Measurements from ENCODE around the gene TEDDM1. TPM values are rescaled to one million over a fixed set of nuclear protein-coding genes. Genes with fewer than 3 reads are reported as not detected.

TEDDM1 gene
- polyA plus RNA-seq, 1 donor (not counting 4 experiments of a cell fraction or from before 2014, with no cell fraction given) = not detected

DNA sequence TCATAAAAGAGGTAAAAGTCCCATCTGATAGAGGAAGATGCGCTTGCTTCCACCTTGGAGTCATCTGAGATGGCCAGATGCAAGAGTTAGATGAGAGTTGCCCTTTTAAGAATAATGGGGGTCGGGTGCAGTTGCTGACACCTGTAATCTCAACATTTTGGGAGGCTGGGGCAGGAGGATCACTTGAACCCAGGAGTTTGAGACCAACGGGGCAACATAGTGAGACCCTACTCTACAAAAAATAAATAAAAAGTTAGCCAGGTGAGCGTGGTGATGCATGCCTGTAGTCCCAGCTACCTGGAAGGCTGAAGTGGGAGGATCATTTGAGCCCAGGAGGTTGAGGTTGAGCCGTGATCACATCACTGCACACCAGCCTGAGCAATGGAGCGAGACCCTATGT lies 13.5 kb upstream of the TEDDM1 start:
- dilution Hi-C loops (cut with MboI; ENCODE audit: extremely low pct_ligation_motif_present, low sequenced_read_pairs) = no loop called here
- Histone ChIP-seq H3K9me3 (ENCODE audit: control insufficient read depth, low read depth, low read length) (no peaks in the 10 kb centered on the region), H3K4me3 (ENCODE audit: control insufficient read depth in 2 of 3, extremely low read depth in 1 of 3, insufficient read depth in 2 of 3, low read depth in 1 of 3, low read length in 3 of 3) (no peak overlapping the region), H3K4me1 (ENCODE audit: control insufficient read depth, extremely low read depth, insufficient read depth, low read length) (no peaks in the 10 kb centered on the region), H3K27me3 (ENCODE audit: control insufficient read depth, extremely low read depth, insufficient read depth, low read length) (peaks cover 5% of the 10 kb centered on the region), H3K4me2 (ENCODE audit: control insufficient read depth, extremely low read depth, insufficient read depth, low read depth, low read length) (no peak overlapping the region), H3K27ac (ENCODE audit: control insufficient read depth, insufficient read depth, low read length) (no peak overlapping the region), H3K36me3 (ENCODE audit: control insufficient read depth in 2 of 2, extremely low read depth in 1 of 2, insufficient read depth in 2 of 2, low read length in 2 of 2) (no peaks in the 10 kb centered on the region), H2AFZ (ENCODE audit: control insufficient read depth, low read length) (no peak overlapping the region), H3K9me1 (ENCODE audit: control insufficient read depth, extremely low read depth, insufficient read depth, low read length) (no peaks in the 10 kb centered on the region), H3K79me2 (ENCODE audit: control insufficient read depth, insufficient read depth, low read length) (no peaks in the 10 kb centered on the region), H4K20me1 (ENCODE audit: control insufficient read depth, extremely low read depth, insufficient read depth, low read length) (no peaks in the 10 kb centered on the region), H3K9ac (ENCODE audit: control insufficient read depth, extremely low read depth, insufficient read depth, low read length) (no peak overlapping the region)
- FAIRE-seq (no peak), DNase-seq (ENCODE audit: low read depth, low spot score) (no peak)
- TF ChIP-seq, protein P1, sequence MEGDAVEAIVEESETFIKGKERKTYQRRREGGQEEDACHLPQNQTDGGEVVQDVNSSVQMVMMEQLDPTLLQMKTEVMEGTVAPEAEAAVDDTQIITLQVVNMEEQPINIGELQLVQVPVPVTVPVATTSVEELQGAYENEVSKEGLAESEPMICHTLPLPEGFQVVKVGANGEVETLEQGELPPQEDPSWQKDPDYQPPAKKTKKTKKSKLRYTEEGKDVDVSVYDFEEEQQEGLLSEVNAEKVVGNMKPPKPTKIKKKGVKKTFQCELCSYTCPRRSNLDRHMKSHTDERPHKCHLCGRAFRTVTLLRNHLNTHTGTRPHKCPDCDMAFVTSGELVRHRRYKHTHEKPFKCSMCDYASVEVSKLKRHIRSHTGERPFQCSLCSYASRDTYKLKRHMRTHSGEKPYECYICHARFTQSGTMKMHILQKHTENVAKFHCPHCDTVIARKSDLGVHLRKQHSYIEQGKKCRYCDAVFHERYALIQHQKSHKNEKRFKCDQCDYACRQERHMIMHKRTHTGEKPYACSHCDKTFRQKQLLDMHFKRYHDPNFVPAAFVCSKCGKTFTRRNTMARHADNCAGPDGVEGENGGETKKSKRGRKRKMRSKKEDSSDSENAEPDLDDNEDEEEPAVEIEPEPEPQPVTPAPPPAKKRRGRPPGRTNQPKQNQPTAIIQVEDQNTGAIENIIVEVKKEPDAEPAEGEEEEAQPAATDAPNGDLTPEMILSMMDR (optimal IDR thresholded peaks at IDR 0.05 in 1 of 3, IDR thresholded peaks at IDR 0.05 in 1 of 3, conservative IDR thresholded peaks at IDR 0.05 in 1 of 3; ENCODE audit: extremely low read depth in 1 of 3, insufficient read depth in 2 of 3, low read length in 3 of 3) = no peak
- TF ChIP-seq EZH2 (IDR thresholded peaks at IDR 0.05; ENCODE audit: low read length) = no peak

DNA sequence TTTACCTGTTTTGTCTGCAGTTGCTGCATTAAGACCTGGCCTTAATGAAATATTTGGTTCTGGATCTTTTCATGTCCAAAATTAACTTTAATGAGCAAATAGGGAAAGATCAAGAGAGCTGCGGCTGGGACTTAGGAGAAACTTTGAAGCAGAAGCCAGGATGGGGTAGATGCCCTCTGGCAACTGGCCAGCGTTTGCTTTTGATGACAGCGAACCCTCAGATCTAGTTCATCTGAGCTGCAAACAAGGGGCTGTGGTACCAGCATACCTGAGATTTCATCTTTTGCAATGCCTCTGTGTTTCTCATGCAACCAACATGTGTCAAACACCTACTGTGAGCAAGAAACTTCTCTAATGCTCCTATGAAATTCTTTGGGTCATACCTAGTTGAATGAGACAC lies 13.0 kb upstream of the TEDDM1 start:
- Histone ChIP-seq H2AFZ (ENCODE audit: control insufficient read depth, low read length) (no peak overlapping the region), H3K9me1 (ENCODE audit: control insufficient read depth, extremely low read depth, insufficient read depth, low read length) (no peaks in the 10 kb centered on the region), H4K20me1 (ENCODE audit: control insufficient read depth, extremely low read depth, insufficient read depth, low read length) (no peaks in the 10 kb centered on the region), H3K9me3 (ENCODE audit: control insufficient read depth, low read depth, low read length) (no peaks in the 10 kb centered on the region), H3K4me2 (ENCODE audit: control insufficient read depth, extremely low read depth, insufficient read depth, low read depth, low read length) (no peak overlapping the region), H3K9ac (ENCODE audit: control insufficient read depth, extremely low read depth, insufficient read depth, low read length) (no peak overlapping the region), H3K4me3 (ENCODE audit: control insufficient read depth in 2 of 3, extremely low read depth in 1 of 3, insufficient read depth in 2 of 3, low read depth in 1 of 3, low read length in 3 of 3) (no peak overlapping the region), H3K4me1 (ENCODE audit: control insufficient read depth, extremely low read depth, insufficient read depth, low read length) (no peaks in the 10 kb centered on the region), H3K27me3 (ENCODE audit: control insufficient read depth, extremely low read depth, insufficient read depth, low read length) (peaks cover 5% of the 10 kb centered on the region), H3K27ac (ENCODE audit: control insufficient read depth, insufficient read depth, low read length) (no peak overlapping the region), H3K36me3 (ENCODE audit: control insufficient read depth in 2 of 2, extremely low read depth in 1 of 2, insufficient read depth in 2 of 2, low read length in 2 of 2) (no peaks in the 10 kb centered on the region), H3K79me2 (ENCODE audit: control insufficient read depth, insufficient read depth, low read length) (no peaks in the 10 kb centered on the region)
- dilution Hi-C loops (cut with MboI; ENCODE audit: extremely low pct_ligation_motif_present, low sequenced_read_pairs) = no loop called here
- no peak for TF ChIP-seq EZH2 (IDR thresholded peaks at IDR 0.05; ENCODE audit: low read length)
- TF ChIP-seq, protein P1 (optimal IDR thresholded peaks at IDR 0.05 in 1 of 3, IDR thresholded peaks at IDR 0.05 in 1 of 3, conservative IDR thresholded peaks at IDR 0.05 in 1 of 3; ENCODE audit: extremely low read depth in 1 of 3, insufficient read depth in 2 of 3, low read length in 3 of 3) = no peak
- FAIRE-seq (no peak), DNase-seq (ENCODE audit: low read depth, low spot score) (no peak)
